22Rv1 (cell line): ENCODE results near the gene XKR3.

Experiments used
- CTCF ChIP-seq: fragments of 450-650 bp; IDR thresholded peaks from 2 replicates; pipeline ENCODE4 v1.5.1; 2017; ENCODE audit warnings: mild to moderate bottlenecking
- ZFX ChIP-seq: fragments of 450-650 bp; IDR thresholded peaks from 2 replicates; pipeline ENCODE4 v1.6.1; 2017; ENCODE audit warnings: antibody characterized with exemption, borderline replicate concordance

- TF ChIP-seq CTCF (no peak), ZFX (no peak)
Observed at GRCh38 chr22:16800358-16800757, 24.9 kb downstream of the XKR3 start.
